CD1c-positive myeloid dendritic cell (primary cell): ENCODE data around the gene UTP4.
A peak's percentile ranks its signal among the peaks of the same experiment; 100 is the strongest.
"Not testable (repeated sequence)": the region's sequence is repeated elsewhere in the genome, so short reads cannot be mapped to it uniquely, and the experiment has no call there.

ENCODE experiments used
- DNase-seq: peaks from one replicate; pipeline ENCODE4 v3.0.0-alpha.2; 2016; ENCODE audit errors: extremely low spot score

UTP4 gene

GRCh38 chr16:69110406-69110805 lies 22.0 kb upstream of the UTP4 start:
- DNase-seq: no peak

DNA sequence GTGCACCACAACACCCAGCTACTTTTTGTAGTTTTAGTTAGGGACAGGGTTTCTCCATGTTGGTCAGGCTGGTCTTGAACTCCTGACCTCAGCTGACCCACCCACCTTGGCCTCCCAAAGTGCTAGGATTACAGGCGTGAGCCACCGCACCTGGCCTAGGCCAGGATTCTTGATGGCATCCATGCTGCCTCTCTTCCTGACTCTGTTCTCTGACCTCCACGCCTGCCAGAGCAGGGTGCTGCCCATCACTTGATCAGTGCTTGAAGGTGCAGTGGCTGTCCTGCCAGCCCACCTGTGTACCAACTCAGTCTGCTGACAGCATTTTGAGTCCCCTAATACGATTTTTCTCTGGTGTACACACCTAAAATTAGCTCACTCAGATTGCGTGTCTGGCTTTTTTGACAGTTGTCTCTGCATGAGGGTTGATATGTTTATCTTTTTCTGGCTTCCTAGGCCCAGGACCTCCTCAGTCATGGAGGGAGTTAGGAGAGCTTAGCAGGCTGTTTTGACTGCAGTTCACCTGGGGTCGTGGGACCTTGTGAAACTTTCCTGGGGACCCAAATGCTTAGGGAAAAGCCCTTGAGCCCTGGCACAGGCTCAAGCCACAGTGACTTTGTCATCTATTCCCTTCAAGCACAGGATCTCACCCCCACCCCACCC lies 21.1 kb upstream of the UTP4 start:
- no peak for DNase-seq

- DNase-seq: no peak
Measured at GRCh38 chr16:69111876-69112230, 20.6 kb upstream of the UTP4 start.

- DNase-seq: peak; percentile 46
Measured at GRCh38 chr16:69112285-69113129, 19.9 kb upstream of the UTP4 start.

DNA sequence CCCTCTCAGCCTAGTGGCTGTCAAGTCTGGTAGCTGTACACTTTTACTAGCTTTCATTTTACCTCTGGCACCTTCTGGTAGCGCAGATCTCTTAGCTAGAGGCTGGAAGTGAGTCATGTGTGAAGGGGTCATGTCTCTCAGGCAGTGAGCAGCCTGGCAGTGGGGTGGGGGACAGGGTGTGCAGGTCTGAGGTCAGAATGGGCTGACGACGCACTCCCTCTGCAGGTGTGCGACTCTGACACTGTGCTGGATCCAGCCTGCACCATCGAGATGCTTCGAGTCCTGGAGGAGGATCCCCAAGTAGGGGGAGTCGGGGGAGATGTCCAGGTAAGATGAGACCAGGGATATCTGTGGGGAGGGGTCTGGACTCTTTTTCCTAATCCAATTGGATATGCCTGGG lies 19.2 kb upstream of the UTP4 start:
- DNase-seq: no peak

GRCh38 chr16:69114346-69114975 lies 18.0 kb upstream of the UTP4 start:
- DNase-seq: no peak

DNA sequence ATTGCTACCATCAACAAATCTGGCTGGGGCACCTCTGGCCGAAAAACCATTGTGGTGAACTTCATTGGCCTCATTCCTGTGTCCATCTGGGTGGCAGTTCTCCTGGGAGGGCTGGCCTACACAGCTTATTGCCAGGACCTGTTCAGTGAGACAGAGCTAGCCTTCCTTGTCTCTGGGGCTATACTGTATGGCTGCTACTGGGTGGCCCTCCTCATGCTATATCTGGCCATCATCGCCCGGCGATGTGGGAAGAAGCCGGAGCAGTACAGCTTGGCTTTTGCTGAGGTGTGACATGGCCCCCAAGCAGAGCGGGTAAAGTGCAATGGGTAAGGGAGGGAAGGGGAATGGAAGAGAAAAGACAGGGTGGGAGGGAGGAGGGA lies 17.5 kb upstream of the UTP4 start:
- DNase-seq: no peak

DNA sequence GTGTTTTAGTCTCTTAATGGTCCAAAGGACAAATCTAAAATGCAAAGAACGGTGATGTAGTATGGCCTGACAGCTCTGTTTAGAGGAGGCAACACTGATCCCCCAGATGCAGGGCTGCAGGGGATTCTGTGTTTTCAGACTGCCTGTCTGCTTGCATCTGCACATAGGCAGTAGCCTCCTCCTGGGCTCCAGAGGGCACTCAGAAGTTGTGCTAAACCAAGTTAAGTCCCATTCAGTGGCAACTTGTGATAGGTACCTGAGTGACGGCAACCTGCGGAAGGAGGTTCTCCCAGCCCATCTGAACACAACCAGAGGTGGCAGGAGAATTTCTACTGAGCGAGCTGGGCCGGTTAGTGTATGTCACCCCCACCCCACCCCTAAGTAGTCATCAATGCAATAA lies 17.1 kb upstream of the UTP4 start:
- no peak for DNase-seq

DNA sequence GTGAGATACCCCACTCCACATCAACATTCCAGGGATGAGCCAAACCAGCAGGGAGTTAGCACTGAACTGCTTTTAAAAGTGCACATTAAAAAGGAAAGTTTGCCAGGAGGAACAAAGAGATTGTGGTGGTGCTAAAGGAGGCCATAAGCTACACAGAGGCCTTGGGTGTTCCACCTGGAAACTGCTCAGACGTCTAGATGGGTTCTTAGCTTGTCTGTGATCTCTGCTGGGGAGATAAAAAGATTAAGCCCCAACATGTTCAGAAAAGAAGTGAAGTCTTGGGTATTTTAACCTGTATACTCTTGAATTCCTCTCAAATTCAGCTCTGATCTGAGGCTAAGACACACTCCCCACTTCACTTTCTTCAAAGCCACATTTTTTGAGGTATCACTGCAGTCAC lies 16.6 kb upstream of the UTP4 start:
- DNase-seq: no peak

DNA sequence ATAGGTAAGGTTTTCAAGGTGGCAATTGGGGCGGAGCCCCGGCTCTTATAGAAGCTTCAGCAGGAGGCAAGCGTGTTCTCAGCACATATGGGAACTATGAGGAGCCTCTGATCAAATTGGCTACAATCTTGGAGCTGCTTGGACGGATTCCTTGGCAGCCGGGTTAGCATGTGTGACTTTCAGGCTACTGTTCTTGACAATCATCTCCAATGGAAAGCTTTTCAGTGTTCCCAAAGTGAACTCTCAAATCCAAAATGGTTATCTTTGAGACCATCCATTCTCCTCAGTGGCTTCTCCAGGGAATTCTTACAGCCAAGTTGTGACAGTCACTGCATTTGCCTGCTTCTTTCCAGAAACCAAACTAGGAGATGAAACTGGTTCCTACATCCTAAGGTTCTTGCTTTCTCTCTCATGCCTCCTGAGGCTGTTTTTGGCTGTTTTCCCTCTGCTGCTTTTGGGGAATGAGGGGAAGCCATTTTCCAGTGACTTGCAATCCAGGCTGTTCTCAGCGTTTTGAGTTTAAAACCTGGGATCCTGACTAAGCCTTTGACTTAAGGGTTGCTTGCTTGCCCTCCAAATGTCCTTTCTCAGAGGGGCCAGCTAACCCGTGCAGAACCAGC lies 16.1 kb upstream of the UTP4 start:
- DNase-seq: no peak

DNA sequence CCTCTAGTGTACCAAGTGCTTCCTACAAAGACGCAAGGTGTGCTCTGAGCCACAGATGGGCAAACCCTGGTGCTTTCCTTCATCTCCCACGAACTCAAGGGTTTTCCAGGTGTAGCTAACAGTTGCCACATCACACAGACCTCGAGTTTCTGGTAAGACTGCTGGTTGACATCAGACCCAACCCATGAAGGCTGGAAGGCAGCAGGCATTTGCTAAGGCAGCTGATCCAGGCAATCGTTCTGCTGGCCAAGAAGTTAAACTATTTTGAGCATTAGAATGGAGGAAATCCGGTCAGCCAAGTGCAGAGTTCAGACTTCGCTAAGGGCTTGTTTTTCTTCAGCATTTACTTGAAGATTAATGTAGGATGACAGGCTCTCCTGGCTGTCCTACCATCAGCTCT lies 15.5 kb upstream of the UTP4 start:
- DNase-seq: no peak

- no peak for DNase-seq
Measured at GRCh38 chr16:69118468-69118867, 14.0 kb upstream of the UTP4 start.

- DNase-seq: no peak
Measured at GRCh38 chr16:69118994-69119393, 13.5 kb upstream of the UTP4 start.

- DNase-seq: no peak
Measured at GRCh38 chr16:69119536-69119935, 12.9 kb upstream of the UTP4 start.

DNA sequence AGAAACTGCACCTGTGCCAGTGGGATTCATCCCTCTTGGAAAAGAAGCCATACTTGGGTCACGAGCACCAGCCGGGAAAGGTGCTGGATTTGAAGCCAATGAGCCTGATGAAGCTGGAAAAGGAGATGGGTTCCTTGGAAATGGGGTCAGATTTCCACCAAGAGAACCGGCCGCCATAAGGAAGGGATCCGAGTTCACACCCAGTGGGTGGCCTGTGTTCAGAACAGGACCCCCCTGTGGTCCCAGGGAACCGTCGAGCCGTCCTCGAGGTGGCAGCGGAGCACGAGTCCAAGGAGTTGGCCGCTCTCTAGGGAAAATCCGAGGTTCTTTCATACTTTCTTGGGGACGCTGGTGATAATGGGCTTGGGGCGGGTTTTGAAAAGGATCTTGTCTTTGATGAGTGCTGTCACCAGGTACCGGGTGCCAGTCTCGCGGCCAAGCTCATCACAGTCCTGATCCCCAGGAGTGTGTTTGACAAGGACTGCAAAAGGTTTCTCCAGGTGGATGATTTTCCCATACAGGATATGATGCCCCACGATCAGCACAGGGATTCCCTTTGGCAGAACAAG lies 12.3 kb upstream of the UTP4 start:
- no peak for DNase-seq

DNA sequence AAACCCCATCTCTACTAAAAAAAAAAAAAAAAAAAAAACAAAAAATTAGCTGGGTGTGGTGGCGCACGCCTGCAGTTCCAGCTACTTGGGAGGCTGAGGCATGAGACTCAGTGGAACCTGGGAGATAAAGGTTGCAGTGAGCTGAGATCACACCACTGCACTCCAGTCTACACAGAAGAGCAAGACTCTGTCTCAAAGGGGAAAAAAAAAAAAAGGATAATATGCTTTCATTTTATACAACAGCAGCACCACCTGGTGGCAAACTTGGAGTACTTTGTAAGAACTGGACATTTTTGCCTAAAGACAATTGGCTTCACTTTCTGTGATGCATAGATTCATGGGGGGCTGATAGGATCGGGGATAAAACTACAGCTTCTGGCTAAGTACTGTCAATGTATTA lies 8.5 kb upstream of the UTP4 start:
- peak; percentile 81 for DNase-seq

GRCh38 chr16:69124406-69124805 lies 8.0 kb upstream of the UTP4 start:
- DNase-seq: not testable (repeated sequence)

DNA sequence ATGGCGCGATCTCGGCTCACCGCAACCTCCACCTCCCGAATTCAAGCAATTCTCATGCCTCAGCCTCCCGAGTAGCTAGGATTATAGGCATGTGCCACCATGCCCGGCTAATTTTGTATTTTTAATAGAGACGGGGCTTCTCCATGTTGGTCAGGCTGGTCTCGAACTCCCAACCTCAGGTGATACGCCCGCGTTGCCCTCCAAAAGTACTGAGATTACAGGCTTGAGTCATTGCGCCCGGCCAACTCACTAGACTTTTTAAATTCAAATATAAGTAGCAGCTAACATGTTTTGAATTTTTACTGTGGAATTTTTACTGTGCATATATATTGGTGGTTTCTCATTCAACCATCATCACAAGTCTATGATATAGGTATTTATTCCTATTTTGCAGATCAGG lies 7.5 kb upstream of the UTP4 start:
- DNase-seq: not testable (repeated sequence)

- DNase-seq: no peak
Measured at GRCh38 chr16:69126221-69126620, 6.2 kb upstream of the UTP4 start.

DNA sequence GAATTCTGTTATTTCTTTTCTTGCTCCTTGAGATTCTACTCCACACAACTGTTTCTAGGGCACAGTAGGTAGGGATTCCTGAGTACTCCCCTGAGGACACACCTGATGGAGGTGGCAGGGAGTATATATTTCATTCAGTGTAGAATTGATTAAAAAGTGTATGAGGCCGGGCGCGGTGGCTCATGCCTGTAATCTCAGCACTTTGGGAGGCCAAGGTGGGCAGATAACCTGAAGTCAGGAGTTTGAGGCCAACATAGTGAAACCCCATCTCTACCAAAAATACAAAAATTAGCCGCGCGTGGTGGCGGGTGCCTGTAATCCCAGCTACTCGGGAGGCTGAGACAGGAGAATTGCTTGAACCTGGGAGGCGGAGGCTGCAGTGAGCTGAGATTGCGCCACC lies 5.6 kb upstream of the UTP4 start:
- not testable (repeated sequence) for DNase-seq

DNA sequence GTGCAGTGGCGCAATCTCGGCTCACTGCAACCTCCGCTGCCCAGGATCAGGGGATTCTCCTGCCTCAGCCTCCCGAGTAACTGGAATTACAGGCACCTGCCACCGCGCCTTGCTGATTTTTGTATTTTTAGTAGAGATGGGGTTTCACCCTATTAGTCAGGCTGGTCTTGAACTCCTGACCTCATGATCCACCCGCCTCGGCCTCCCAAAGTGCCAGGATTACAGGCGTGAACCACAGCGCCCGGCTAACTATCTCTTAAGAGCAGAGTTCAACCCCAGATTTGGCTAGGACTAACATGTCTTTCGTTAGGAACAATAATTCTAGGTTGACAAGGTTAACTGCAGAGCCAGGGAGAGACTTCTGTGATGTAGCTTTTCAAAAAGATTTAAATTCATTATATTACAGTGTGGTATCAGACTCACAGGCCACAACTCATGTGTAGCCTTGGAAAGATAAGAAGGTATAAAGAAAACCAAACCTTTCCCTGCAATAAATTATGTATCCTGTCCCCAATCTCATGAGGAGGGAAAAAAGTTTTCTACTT lies 4.4 kb upstream of the UTP4 start:
- no peak for DNase-seq

GRCh38 chr16:69130461-69130860 lies 2.0 kb upstream of the UTP4 start:
- no peak for DNase-seq
